GM11168 (cell line): ENCODE data around the gene SPDYE17.
"Not testable (repeated sequence)": the region's sequence is repeated elsewhere in the genome, so short reads cannot be mapped to it uniquely, and the experiment has no call there.

ENCODE experiments used
- in situ Hi-C: fragments of 300-500 bp; cut with MboI; formaldehyde crosslinking; loops from one replicate; pipeline ENCODE4 v1.12.0; 2022; ENCODE audit warnings: low sequenced_read_pairs; ENCODE audit not compliant: unreplicated experiment

Gene SPDYE17, protein sequence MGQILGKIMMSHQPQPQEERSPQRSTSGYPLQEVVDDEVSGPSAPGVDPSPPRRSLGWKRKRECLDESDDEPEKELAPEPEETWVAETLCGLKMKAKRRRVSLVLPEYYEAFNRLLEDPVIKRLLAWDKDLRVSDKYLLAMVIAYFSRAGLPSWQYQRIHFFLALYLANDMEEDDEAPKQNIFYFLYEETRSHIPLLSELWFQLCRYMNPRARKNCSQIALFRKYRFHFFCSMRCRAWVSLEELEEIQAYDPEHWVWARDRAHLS

DNA sequence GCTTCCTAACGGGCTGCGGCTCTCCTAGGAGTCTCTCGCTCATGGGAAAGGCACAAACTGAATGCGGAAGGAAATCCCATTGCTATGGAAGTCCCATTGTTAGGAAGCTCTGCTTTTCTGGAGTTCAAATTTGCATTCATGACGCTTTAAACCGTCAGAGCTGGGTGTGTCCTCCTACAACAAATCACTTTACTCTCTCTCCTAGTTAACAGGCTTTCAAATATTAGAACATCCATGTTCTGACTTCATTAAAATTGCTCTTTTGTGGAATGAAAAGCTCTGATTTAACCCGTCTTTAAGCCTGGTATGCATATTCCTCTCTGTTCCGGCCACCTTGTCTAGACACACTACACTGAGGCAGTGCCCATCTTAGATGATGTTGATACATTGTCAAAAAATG lies at the start of gene SPDYE17:
Gene SPDYE17 (minus strand): TSS at position 101 of the 400 bp plus-strand sequence. CDS start 1,791 bp downstream, outside the sequence.
- in situ Hi-C loops, result not testable (repeated sequence)

DNA sequence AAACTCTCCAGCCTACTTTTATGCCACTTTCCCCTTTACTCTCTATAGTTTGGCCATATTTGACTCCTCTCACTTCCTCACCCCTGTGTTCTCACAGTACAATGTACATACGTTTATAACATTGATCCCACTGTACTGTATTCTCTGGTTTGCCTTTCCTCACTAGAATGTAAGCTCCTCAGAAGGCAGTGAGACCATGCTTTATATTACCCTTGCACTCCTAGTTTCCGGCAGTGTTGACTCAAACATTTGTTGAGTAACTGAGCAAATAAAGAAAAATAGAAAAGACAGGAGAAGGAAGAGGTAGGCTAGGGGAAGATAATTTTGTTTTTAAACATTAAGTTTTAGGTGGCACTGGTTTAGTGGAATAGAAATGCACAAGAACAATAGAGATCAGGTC lies 48.1 kb upstream of the SPDYE17 start:
- in situ Hi-C loops, result not testable (repeated sequence)

DNA sequence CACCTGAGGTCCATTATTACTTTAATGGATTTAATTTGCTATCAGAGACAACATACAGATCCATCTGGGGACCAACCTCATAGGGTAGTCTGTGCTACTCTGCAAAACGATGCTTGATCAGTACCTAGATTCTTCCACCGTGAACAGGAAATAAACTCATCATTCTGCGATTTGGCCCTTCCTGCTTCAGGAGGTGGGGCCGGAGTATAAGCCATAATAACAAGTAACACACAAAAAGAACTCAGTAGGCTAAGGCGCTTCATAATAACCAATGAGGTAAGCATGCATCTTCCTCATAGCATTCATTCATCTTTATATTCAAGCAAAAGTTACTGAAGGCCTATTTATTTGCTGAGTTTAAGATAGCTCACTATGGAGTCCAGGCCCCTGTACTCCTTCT lies 47.5 kb upstream of the SPDYE17 start:
- in situ Hi-C loops, result not testable (repeated sequence)

DNA sequence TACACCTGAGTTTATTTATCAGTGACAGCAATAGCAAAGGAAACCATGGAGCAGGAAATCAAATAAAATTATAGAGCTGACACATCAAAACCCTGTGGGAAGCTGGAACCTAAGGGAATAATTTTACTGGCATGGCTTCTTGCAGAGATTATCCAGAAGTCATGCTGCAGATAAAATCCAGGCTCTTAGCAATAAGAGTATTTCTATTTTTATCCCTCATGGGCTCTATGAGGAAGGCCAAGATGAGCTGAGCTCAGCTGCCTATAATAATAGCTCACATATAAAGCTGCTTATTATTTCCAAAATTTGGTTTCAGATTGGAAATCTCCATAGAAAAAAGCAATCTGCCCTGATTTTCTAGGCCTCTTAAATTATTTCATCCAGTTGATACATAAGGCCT lies 47.0 kb upstream of the SPDYE17 start:
- in situ Hi-C loops, result not testable (repeated sequence)

DNA sequence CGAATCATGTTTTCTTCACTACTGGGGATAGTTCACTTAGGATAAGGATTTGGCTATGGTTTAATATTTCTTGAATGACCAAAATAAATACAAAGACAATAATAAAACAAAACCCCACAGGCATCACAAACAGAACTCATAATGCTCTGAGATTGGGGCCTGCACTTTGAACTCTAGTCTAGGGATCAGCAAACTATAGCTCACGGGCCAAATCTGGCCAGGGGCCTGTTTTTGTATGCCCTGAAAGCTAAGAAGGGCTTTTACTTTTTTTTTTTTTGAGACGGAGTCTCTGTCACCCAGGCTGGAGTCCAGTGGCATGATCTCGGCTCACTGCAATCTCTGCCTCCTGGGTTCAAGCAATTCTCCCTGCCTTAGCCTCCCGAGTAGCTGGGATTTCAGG lies 44.9 kb upstream of the SPDYE17 start:
- in situ Hi-C loops, result not testable (repeated sequence)

DNA sequence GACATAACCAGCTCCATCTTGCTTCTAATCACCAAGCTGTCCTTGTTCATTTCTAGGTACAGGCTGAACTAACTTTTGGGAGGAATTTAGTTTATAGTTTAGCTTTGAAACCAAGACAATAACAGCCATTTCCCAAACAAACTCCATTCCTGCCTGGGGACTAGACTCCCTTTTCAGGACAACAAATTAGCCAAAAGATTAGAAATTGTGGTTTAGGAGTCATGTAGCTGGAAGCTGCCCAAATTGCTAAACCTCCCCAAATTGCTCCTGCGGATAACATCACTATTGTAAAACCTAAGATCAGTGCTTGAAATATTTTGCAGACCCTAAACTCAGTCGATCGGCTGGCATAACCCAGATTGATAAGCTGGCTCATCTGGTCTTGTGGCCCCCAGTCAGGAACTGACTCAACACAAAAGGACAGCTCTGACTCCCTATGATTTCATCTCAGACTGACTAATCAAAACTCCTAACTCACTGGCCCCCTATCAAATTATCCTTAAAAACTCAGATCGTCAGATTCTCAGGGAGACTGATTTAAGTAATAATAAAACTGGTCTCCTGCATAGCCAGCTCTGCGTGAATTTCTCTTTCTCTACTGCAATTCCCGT lies 42.7 kb upstream of the SPDYE17 start:
- in situ Hi-C loops, result not testable (repeated sequence)

DNA sequence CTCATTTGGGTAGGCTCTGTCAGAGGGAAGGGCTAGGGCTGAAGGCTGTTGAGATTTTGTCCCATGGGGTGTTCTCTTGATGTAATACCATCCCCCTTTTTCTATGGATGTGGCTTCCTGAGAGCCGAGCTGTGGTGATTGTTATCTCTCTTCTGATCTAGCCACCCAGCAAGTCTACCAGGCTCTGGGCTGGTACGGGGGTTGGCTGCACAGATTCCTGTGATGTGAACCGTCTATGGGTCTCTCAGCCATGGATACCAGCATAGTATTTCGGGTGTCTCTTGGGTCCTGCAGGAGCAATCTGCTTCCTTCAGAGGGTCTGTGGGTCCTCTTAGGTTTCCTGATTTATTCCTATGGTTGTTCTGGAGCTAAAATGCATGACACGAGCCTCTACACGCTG lies 38.9 kb upstream of the SPDYE17 start:
- in situ Hi-C loops, result not testable (repeated sequence)

DNA sequence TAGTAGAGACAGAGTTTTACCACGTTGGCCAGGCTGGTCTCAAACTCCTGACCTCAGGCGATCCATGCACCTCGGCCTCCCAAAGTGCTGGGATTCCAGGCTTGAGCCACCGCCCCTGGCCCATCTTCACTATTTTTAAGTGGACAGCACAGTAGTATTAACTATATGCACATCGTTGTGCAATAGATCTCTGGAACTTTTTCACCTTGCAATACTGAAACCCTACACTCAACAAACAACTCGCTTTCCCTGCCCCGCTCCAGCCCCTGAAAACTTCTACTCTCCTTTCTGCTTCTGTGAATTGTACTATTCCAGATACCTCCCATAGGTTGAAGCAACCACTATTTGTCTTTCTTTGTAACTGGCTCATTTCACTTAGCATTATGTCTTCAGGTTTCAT lies 33.7 kb upstream of the SPDYE17 start:
- in situ Hi-C loops, result not testable (repeated sequence)

DNA sequence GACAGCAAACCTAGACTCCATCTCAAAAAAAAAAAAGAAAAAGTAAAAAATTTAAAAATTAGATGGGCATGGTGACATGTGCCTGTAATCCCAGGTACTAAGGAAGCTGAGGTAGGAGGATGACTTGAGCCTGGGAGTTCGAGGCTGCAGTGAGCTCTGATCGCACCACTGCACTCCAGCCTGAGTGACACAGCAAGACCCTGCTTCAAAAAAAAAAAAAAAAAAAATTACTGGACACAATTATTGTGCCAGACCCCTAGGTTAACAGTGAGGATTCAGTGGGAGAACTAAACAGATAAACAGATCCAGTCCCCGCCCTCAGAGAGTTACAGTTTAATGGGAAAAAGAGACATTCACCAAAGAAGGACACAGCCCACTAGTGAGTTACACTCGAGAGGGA lies 31.6 kb upstream of the SPDYE17 start:
- in situ Hi-C loops, result not testable (repeated sequence)

DNA sequence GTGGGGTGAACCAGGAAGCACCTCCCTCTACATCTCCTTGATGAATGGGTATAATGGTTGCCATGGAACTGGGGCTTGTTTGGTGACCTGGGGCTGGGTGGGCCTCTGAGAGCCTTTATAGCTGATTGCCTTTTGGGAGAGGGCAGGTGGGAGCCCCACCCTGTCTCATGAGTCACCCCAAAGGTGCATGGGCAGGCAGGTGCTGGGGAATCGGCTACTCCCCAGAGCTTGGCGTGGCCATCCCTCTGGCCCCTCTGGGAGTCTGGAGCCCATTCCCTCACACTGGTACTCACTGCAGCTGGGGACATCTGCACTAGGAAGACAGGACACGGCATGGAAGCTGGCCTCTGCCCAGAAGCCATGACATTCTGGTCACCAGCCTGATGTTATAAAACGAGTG lies 30.4 kb upstream of the SPDYE17 start, which contains the start of gene SPDYE18:
Gene SPDYE18 (minus strand): TSS at position 2 of the 400 bp plus-strand sequence. CDS start 2,046 bp downstream, outside the sequence.
- in situ Hi-C loops, result not testable (repeated sequence)

DNA sequence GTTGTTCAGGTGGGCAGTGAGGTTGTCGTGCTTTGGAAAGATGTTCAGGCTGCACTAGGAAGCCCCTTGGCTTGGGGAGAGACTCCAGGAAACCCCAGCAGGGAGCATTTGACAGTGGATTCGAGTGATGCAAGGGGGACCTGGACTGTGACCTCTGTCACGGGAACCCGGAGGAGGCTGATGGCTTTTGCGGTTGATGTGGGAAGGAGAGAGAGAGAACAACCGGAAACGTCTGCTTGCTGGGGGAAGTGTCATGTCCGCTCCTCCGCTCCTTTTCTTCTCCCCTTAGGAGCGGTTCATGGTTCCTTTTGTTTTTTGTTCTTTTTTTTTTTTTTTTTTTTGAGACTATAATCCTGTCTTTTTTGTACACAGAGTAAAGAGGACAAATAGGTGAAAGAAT lies 5.8 kb downstream of the SPDYE17 start:
- in situ Hi-C loops, result not testable (repeated sequence)

DNA sequence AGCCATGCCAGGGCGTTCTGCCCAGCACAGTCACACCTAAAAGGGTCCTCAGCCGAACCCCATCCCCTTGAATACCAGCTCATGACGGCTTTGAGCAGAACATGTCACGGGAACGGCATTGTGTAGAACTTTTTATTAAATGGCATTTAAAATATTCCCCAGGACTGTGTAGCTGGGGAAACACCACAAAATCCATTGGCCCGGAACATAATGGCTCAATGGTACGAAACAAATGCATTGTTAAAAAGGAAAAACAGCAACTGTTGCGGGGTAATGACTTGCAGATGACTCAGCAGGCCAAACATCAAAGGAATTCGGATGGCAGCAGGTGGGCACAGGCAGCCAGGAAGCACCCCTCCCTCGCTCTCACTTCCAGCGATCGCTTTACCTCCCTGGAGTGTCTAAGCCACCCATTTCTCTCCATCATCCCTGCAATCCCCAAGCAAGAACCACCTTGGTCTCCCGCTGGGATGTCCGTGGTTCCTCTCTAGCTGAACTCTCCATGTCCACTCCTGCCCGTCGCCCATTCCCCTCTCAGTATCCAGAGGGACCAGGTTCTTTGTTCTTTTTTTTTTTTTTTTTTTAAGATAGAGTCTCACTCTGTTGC lies 22.0 kb downstream of the SPDYE17 start:
- in situ Hi-C loops, result loop anchor here (10.0 kb wide), 1 partner anchor 485 kb away; no protein-coding TSS in a partner anchor

DNA sequence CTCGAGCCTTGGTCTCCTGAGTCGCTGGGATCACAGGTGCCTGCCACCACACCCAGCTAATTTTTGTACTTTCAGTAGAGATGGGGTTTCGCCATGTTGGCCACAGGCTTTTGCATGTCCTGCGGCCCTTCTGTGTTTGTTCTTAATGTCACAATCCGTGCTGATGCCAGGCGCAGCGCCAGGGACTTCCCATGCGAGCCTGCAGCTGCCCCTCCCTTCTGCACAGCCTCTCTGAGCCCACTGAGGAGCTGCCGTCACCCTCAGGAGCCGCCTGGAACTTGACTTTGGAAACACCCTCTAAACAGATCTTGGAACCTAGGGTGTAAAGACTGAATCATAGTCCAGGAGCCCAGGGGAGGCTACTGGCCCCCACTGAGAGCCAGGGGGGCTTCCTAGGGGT lies 24.2 kb downstream of the SPDYE17 start:
- in situ Hi-C loops, result not testable (repeated sequence)

DNA sequence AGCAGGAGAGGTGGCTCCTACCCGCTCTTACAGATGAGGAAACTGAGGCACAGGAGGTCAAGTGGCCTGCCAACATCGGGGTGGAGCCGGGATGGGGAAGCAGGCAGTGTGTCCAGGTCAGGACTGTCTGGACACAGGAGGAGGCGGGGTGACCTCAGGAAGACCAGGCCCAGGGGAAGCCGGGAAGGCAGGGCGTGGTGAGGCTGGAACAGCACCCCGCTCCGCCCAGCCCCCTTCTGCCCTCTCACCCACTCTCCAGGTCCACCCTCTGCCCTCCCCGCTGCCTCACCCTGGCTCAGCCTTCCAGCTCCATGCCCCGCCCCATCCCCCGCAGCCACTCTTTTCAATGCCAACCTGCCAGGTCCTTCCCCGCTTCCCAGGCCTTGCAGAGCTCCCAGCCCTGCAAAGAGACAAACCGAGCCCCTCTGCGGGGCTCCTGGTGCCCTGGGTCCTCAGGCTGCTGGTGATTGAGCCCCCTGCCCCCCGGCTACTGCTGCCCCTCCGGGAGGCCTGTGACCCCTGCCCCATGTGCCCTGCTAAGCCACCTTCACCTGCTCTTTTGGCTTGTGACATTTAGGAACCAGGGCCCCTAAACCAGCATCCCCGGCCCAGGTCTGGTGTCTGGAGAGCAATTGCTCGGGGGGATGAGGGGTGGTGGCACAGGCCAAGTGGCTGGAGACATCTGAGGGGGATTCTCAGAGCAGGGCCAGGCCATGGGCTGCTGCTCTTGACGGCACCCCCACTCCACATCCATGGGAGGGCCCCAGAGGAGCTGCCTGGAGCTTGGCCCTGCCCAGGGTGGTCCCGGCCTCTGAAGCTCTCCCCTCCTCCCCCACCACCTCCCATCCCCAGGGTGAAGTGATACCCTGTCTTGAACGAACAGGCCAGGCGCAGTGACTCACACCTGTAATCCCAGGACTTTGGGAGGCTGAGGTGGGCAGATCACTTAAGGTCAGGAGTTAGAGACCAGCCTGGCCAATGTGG lies 25.7 kb downstream of the SPDYE17 start:
- in situ Hi-C loops, result not testable (repeated sequence)

DNA sequence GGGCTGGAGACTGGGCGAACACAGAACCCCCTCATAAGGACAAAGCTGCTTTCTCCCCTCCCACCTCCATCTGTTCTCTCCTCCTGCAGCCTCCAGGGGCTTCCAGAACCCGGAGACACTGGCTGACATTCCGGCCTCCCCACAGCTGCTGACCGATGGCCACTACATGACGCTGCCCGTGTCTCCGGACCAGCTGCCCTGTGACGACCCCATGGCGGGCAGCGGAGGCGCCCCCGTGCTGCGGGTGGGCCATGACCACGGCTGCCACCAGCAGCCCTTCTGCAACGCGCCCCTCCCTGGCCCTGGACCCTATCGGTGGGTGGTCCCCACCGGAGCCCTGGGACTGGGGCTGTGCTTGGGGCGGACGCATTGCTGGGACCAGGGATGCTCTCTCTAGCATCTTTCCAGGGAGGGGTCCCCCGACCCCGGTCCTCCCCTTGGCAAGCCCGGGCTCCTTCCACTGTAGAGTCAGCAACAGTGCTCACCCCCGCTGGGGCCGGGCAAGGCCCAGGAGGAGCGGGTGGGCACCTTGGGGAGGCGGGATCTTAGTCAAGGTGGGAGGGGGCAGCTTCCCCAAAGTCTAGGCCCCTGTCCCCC lies 26.6 kb downstream of the SPDYE17 start:
- in situ Hi-C loops, result not testable (repeated sequence)

DNA sequence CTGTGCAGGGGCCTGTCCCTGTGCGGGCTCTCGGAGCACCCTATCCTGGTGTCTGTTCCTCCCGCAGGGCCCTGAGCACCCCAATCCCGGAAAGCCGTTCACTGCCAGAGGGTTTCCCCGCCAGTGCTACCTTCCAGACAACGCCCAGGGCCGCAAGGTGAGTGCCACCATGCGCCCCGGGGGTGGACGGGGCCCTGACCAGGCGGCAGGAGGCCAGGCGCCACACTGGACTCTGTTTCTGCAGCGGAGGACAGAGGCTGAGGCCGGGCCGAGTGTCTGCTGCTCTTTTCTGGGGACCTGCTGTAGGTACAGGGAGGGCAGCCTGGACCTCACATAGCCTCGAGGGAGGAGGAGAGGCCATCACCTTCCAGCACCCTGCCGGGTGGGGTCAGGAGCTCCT lies 28.0 kb downstream of the SPDYE17 start:
- in situ Hi-C loops, result loop anchor here (5.0 kb wide), 1 partner anchor 502 kb away; no protein-coding TSS in a partner anchor

DNA sequence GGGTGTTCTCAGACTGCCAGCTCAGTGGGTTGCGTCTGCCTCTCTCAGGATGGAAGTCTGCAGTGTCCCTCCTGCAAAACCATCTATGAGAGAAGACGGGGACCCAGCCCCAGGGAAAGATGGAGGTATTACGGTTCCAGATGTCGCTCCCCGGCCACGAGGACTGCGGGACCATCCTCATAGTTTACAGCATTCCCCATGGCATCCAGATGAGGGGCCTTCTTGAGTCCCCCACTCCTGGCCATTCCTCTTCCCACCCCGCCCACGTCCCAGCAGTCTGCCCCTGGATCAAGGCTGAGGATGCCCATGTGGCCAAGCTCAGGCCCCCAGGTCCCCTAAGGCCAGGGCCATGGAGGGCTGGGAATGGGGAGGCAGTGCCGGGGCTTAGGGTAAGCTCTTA lies 28.9 kb downstream of the SPDYE17 start:
- in situ Hi-C loops, result loop anchor here (5.0 kb wide), 1 partner anchor 501 kb away; no protein-coding TSS in a partner anchor

DNA sequence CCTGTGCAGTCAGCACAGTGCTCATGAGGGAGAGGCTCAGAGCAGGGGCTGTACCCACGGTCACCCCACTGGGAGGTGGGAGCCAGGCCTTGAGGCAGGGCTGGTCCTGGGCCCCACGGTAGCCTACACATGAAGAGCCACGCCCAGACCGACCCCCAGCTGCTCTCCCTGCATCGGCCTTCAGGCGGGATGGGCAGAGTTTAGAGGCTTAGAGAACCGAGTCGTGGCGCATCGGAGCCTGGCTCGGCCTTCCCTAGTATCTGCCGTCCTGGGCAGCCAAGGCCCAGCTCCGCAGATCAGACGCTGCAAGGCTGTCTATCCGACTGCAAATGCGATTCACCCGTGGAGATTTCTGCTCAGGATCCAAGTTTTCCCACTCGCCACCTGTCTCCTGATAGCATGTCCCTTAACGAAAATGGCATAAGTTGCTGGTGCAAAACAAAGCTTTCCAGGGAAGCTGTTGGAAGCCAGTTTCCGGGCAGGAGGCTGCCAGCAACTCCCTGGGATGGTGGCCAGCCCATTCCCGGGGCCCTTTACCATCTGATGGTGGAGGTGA lies 29.4 kb downstream of the SPDYE17 start:
- in situ Hi-C loops, result loop anchor here (5.0 kb wide), 1 partner anchor 500 kb away; no protein-coding TSS in a partner anchor

DNA sequence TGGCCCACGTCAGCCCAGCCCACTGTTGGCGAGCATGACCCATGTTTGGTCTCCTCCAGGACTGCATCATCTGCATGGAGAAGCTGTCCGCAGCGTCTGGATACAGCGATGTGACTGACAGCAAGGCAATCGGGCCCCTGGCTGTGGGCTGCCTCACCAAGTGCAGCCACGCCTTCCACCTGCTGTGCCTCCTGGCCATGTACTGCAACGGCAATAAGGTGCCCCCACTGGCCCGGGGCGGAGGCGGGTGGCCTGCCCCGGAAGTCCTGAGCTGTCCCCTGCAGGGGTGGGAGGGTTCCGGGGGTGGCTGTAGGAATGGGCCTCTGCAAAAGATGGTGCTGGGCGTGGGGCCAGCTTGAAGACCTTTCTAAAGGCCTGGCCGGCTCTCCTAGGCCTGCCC lies 30.1 kb downstream of the SPDYE17 start:
- in situ Hi-C loops, result loop anchor here (5.0 kb wide), 1 partner anchor 500 kb away; no protein-coding TSS in a partner anchor
